HepG2 (cell line): ENCODE measurements around the gene RAD21L1. TPM values are rescaled to one million over a fixed set of nuclear protein-coding genes. Genes with fewer than 3 reads are reported as not detected.

ENCODE experiments used
- ARNT2 ChIP-seq: sonication (generic); formaldehyde crosslinking; IDR thresholded peaks from 2 replicates; pipeline ENCODE4 v1.8.0; 2022; ENCODE audit warnings: mild to moderate bottlenecking, low read depth, missing genetic modification reagents, moderate library complexity
- CSRNP1 ChIP-seq: sonication (generic); formaldehyde crosslinking; IDR thresholded peaks from 2 replicates; pipeline ENCODE4 v1.8.1; 2023; ENCODE audit warnings: mild to moderate bottlenecking, missing genetic modification reagents
- DBP ChIP-seq: sonication (generic); formaldehyde crosslinking; IDR thresholded peaks from 2 replicates; pipeline ENCODE4 v1.4.0; 2020; ENCODE audit warnings: missing genetic modification reagents; ENCODE audit errors: not compliant biosample characterization
- ESRRA ChIP-seq: sonication (generic); formaldehyde crosslinking; IDR thresholded peaks from 2 replicates; pipeline ENCODE4 v1.5.1; 2020; ENCODE audit warnings: mild to moderate bottlenecking, low read depth, missing genetic modification reagents
- HNF1B ChIP-seq: sonication (generic); formaldehyde crosslinking; IDR thresholded peaks from 2 replicates; pipeline ENCODE4 v1.5.1; 2020; ENCODE audit warnings: mild to moderate bottlenecking, moderate library complexity, missing genetic modification reagents
- MYC ChIP-seq: sonication (generic); formaldehyde crosslinking; IDR thresholded peaks from 2 replicates; pipeline ENCODE4 v1.9.0; 2021; ENCODE audit warnings: missing genetic modification reagents, borderline replicate concordance
- TRIM22 ChIP-seq: fragments of 450-650 bp; IDR thresholded peaks from 2 replicates; pipeline ENCODE4 v1.6.1; 2017
- ZBTB43 ChIP-seq: sonication (generic); formaldehyde crosslinking; conservative IDR thresholded peaks from 2 replicates; pipeline ENCODE4 v1.4.0; 2020; ENCODE audit warnings: missing genetic modification reagents
- ZNF263 ChIP-seq: sonication (generic); formaldehyde crosslinking; IDR thresholded peaks from 2 replicates; pipeline ENCODE4 v1.4.0; 2020; ENCODE audit warnings: missing genetic modification reagents
- ZNF512 ChIP-seq: sonication (generic); formaldehyde crosslinking; IDR thresholded peaks from 2 replicates; pipeline ENCODE4 v1.4.0; 2020; ENCODE audit warnings: mild to moderate bottlenecking, missing genetic modification reagents
- polyA plus RNA-seq, 8 experiments: library from polyadenylated mRNA; depleted of rRNA in 3 of 8; stranded (reverse) in 7 of 8; unstranded in 1 of 8; fragments of >200 nt; fragmentation: Illumina TruSeq in 4 of 8; extraction: Trizol in 4 of 8; gene quantifications; 2 replicates each; pipeline versions ENCODE4 v1.2.1 to v1.2.3, GENCODE V29; 2011 to 2016; ENCODE audit warnings: low read depth in 4 of 8, missing spikeins in 1 of 8, mixed read lengths in 1 of 8; ENCODE audit not compliant: insufficient read depth in 1 of 8
- total RNA-seq, 5 experiments: library from RNA; depleted of rRNA; stranded (reverse); fragments of >200 nt; fragmentation: Illumina TruSeq; extraction: Trizol; gene quantifications; 2 replicates each; pipeline ENCODE4 v1.2.3, GENCODE V29; 2016; ENCODE audit warnings: low read depth in 1 of 5

Gene RAD21L1
- total and polyA plus RNA-seq, 2 of the 13 experiments (the other 11 are each of a cell fraction or from before 2014, with no cell fraction given): not detected

GRCh38 chr20:1184638-1185315 lies 41.1 kb upstream of the RAD21L1 start, which contains the start of gene TMEM74B (continued):
- TF ChIP-seq TRIM22 (no peak), ZNF512 (CRISPR knock-in tag) (no peak), ESRRA (peak; percentile 58; the same call in 1 of the 2 replicates), HNF1B (CRISPR knock-in tag) (no peak), DBP (CRISPR knock-in tag) (peak; percentile 36), ZNF263 (CRISPR knock-in tag) (0 out of 2 replicates have a peak, but pooled peaks have one; percentile 32), ZBTB43 (CRISPR knock-in tag) (0 out of 2 replicates have a peak, but pooled peaks have one; percentile 32), ARNT2 (CRISPR knock-in tag) (peak; percentile 76; the same call in 1 of the 2 replicates), CSRNP1 (0 out of 2 replicates have a peak, but pooled peaks have one; percentile 17), MYC (CRISPR knock-in tag) (peak; percentile 47; the same call in 1 of the 2 replicates)
